ENCODE measurements around the gene SAMD4B. TPM values are rescaled to one million over a fixed set of nuclear protein-coding genes. Genes with fewer than 3 reads are reported as not detected.
A peak's percentile ranks its signal among the peaks of the same experiment; 100 is the strongest.

SAMD4B gene
- total RNA-seq, 1 experiment from 2014 or later, result 80.4 TPM

GRCh38 chr19:39325778-39326665 is 16.2 kb upstream of the SAMD4B start:
- no peaks in the 10 kb centered on the region for H3K9me2 ChIP-seq (replicated peaks; ENCODE audit: low read length)
- no peaks in the 10 kb centered on the region for H3K4me1 ChIP-seq (ENCODE audit: insufficient read depth, low read length)
- H3K9me3 ChIP-seq (ENCODE audit: low read length), result no peaks in the 10 kb centered on the region
- ATAC-seq (no peak), DNase-seq (peak; percentile 10)
- no peak overlapping the region for H3K9ac ChIP-seq (ENCODE audit: low read length)
- no peak overlapping the region for H3K4me2 ChIP-seq (ENCODE audit: low read length)
- POLR2A ChIA-PET (ENCODE audit: unreplicated experiment), result no interaction called here
- CTCF ChIA-PET, result interaction anchor here (0.6 kb wide), 1 partner anchor 247 kb away, joined by 3 read pairs; no protein-coding TSS in a partner anchor
- no peaks in the 10 kb centered on the region for H3F3A ChIP-seq (ENCODE audit: low read length, unreplicated experiment)
- intact Hi-C loops (cut with micrococcal nuclease), result loop anchor here (5.0 to 10.0 kb wide), 2 partner anchors 114 to 361 kb away; no protein-coding TSS in a partner anchor
- no peaks in the 10 kb centered on the region for H3K79me2 ChIP-seq (ENCODE audit: low read length)
- no peak for TF ChIP-seq EZH2phosphoT487 (IDR thresholded peaks at IDR 0.05; ENCODE audit: borderline replicate concordance, low read length)
- TF ChIP-seq CTCF (conservative IDR thresholded peaks at IDR 0.05; ENCODE audit: low read depth, low read length), result no peak
- TF ChIP-seq EZH2 (IDR thresholded peaks at IDR 0.05; ENCODE audit: low read length, unreplicated experiment), result no peak
- BruUV-seq (replicated peaks), result no TSS peak
- no peak overlapping the region for H3K27ac ChIP-seq (ENCODE audit: low read length)
- no peak overlapping the region for H3K4me3 ChIP-seq (ENCODE audit: low read length)
- H3K36me3 ChIP-seq (ENCODE audit: low read depth, low read length), result no peaks in the 10 kb centered on the region
- H2AFZ ChIP-seq (ENCODE audit: low read length), result no peak overlapping the region
- no peaks in the 10 kb centered on the region for H4K20me1 ChIP-seq (ENCODE audit: low read length)
- no peaks in the 10 kb centered on the region for H3K27me3 ChIP-seq (ENCODE audit: low read length)

GRCh38 chr19:39327363-39328045 is 14.7 kb upstream of the SAMD4B start:
- ATAC-seq, result no peak
- no peaks in the 10 kb centered on the region for H3F3A ChIP-seq (ENCODE audit: low read length, unreplicated experiment)
- no peak overlapping the region for H3K9ac ChIP-seq (ENCODE audit: low read length)
- H3K27me3 ChIP-seq (ENCODE audit: low read length), result no peaks in the 10 kb centered on the region
- no peaks in the 10 kb centered on the region for H3K36me3 ChIP-seq (ENCODE audit: low read depth, low read length)
- POLR2A ChIA-PET (ENCODE audit: unreplicated experiment), result no interaction called here
- no peaks in the 10 kb centered on the region for H3K4me1 ChIP-seq (ENCODE audit: insufficient read depth, low read length)
- no peaks in the 10 kb centered on the region for H3K79me2 ChIP-seq (ENCODE audit: low read length)
- CTCF ChIA-PET, result no interaction called here
- H4K20me1 ChIP-seq (ENCODE audit: low read length), result no peaks in the 10 kb centered on the region
- no peak overlapping the region for H3K4me2 ChIP-seq (ENCODE audit: low read length)
- BruUV-seq (replicated peaks), result no TSS peak
- H3K4me3 ChIP-seq (ENCODE audit: low read length), result no peak overlapping the region
- TF ChIP-seq EZH2 (IDR thresholded peaks at IDR 0.05; ENCODE audit: low read length, unreplicated experiment) (no peak), EZH2phosphoT487 (IDR thresholded peaks at IDR 0.05; ENCODE audit: borderline replicate concordance, low read length) (no peak), CTCF (conservative IDR thresholded peaks at IDR 0.05; ENCODE audit: low read depth, low read length) (no peak)
- no peaks in the 10 kb centered on the region for H3K9me3 ChIP-seq (ENCODE audit: low read length)
- no peak overlapping the region for H3K27ac ChIP-seq (ENCODE audit: low read length)
- no peak for DNase-seq
- no peak overlapping the region for H2AFZ ChIP-seq (ENCODE audit: low read length)
- intact Hi-C loops (cut with micrococcal nuclease), result loop anchor here (2.0 to 10.0 kb wide), 3 partner anchors 115 to 363 kb away; no protein-coding TSS in a partner anchor
- no peaks in the 10 kb centered on the region for H3K9me2 ChIP-seq (replicated peaks; ENCODE audit: low read length)

Data from PC-3 (cell line).